ENCODE data around the gene KAZN. TPM values are rescaled to one million over a fixed set of nuclear protein-coding genes. Genes with fewer than 3 reads are reported as not detected.

Gene KAZN
- total and polyA plus RNA-seq, 2 donors (not counting 1 experiment from before 2014, with no cell fraction given), result 3.4 to 5.0 TPM

DNA sequence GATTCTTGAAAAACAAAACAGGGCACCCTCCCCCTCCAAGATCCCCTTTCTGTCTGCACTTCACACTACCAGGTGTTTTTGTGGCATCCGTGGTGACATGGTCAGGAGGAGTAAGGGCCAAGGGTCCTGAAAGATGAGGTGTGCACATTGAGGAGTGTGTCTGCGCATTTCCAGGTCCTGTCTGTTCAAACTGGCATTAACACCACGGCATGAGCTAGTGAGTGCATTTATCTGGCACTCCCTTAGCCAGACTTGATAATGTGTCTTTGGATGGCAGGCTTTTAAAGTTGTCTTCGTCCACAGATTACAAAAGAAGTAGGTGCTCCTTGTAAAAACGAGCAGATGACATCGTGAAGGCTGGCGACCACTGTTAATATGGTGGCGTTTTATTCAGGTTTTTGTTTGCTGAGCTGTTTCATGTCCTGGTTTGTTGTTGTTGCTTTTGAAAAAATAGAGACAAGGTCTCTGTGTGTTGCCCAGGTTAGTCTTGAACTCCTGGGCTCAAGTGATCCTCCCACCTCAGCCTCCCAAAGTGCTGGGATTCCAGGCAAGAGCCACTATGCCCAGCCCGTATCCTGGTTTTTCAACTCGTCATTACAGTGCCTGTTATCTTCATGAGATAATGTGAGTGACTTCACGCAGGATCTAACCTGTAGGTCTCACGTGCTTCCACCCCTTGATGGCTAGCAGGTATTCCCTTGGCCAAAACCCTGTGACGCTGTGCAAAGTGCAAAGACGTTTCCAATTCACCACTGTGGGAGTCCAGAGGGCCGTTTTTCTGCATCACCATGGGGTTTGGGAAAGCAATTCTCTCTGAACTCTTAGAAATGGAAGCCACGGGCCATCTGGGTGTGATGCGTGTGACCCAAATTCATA lies 559.3 kb downstream of the KAZN start:
- TF ChIP-seq EZH2 (IDR thresholded peaks at IDR 0.05; ENCODE audit: low read length, missing control alignments), result no peak
- TF ChIP-seq, protein P1, sequence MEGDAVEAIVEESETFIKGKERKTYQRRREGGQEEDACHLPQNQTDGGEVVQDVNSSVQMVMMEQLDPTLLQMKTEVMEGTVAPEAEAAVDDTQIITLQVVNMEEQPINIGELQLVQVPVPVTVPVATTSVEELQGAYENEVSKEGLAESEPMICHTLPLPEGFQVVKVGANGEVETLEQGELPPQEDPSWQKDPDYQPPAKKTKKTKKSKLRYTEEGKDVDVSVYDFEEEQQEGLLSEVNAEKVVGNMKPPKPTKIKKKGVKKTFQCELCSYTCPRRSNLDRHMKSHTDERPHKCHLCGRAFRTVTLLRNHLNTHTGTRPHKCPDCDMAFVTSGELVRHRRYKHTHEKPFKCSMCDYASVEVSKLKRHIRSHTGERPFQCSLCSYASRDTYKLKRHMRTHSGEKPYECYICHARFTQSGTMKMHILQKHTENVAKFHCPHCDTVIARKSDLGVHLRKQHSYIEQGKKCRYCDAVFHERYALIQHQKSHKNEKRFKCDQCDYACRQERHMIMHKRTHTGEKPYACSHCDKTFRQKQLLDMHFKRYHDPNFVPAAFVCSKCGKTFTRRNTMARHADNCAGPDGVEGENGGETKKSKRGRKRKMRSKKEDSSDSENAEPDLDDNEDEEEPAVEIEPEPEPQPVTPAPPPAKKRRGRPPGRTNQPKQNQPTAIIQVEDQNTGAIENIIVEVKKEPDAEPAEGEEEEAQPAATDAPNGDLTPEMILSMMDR (conservative IDR thresholded peaks at IDR 0.05 in 1 of 2, IDR thresholded peaks at IDR 0.05 in 1 of 2; ENCODE audit: low read depth in 1 of 2, low read length in 2 of 2), result no peak
- H3K36me3 ChIP-seq (ENCODE audit: control insufficient read depth, insufficient read depth, low read length), result no peaks in the 10 kb centered on the region
- H3K27me3 ChIP-seq (ENCODE audit: control insufficient read depth, insufficient read depth, low read length), result no peaks in the 10 kb centered on the region
- no peaks in the 10 kb centered on the region for H4K20me1 ChIP-seq (ENCODE audit: control insufficient read depth, extremely low read depth, insufficient read depth, low read length)
- H3K79me2 ChIP-seq (ENCODE audit: control insufficient read depth, insufficient read depth, low read length), result peaks cover 45% of the 10 kb centered on the region
- H3K9me3 ChIP-seq (ENCODE audit: control insufficient read depth, insufficient read depth, low read depth, low read length), result no peaks in the 10 kb centered on the region
- peak overlapping the region; percentile 70 for H3K4me2 ChIP-seq (ENCODE audit: extremely low read depth, insufficient read depth, low read length)
- no peak for DNase-seq (ENCODE audit: low read depth in 2 of 2)
- no peak overlapping the region for H2AFZ ChIP-seq (ENCODE audit: low read length)
- H3K4me3 ChIP-seq (replicated peaks in 1 of 4; ENCODE audit: control extremely low read depth in 1 of 4, insufficient read depth in 1 of 4, low read depth in 3 of 4, low read length in 4 of 4), result no peak overlapping the region
- H3K27ac ChIP-seq (ENCODE audit: insufficient read depth, low read length), result peak overlapping the region; percentile 78
- no peak overlapping the region for H3K9ac ChIP-seq (ENCODE audit: insufficient read depth, low read length)
- peaks cover 28% of the 10 kb centered on the region for H3K4me1 ChIP-seq (ENCODE audit: control insufficient read depth, extremely low read depth, insufficient read depth, low read length)

DNA sequence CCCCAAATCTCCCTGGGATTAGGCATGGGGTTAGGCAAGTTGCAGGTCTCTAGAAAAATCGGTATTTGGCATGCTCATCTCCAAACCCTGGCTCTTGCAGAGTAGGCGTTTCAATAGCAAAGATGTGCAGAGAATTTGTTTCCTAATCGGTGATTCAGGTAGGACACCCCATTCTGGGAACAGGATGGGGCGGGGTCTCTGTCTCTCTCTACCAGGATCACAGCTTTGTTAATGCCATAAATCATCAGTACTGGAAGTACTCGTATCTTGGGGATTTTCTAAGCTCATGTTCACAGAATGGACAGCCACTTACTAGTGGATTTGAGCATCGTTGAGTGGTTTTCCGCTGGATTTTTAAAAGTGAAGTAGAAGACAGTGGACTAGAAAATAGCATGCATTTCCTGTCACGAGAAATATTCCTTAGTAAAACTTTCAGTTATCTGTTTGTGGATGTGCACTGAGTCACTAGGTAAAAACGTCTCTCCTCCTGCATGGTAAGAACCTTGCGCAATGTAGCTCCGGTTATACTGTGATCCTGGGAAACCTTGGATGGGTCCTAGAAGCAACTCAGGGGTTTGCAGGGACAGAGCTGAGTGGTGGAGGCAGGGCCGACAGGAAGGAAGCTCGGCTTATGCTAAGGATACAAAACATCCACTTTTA lies 560.2 kb downstream of the KAZN start:
- Histone ChIP-seq H3K4me3 (replicated peaks in 1 of 4; ENCODE audit: control extremely low read depth in 1 of 4, insufficient read depth in 1 of 4, low read depth in 3 of 4, low read length in 4 of 4) (peak overlapping the region in 2 of 4 experiments; percentile 1 to 23), H2AFZ (ENCODE audit: low read length) (no peak overlapping the region), H3K27me3 (ENCODE audit: control insufficient read depth, insufficient read depth, low read length) (no peaks in the 10 kb centered on the region), H3K79me2 (ENCODE audit: control insufficient read depth, insufficient read depth, low read length) (peaks cover 45% of the 10 kb centered on the region), H3K9me3 (ENCODE audit: control insufficient read depth, insufficient read depth, low read depth, low read length) (no peaks in the 10 kb centered on the region), H3K9ac (ENCODE audit: insufficient read depth, low read length) (no peak overlapping the region), H3K4me2 (ENCODE audit: extremely low read depth, insufficient read depth, low read length) (peak overlapping the region; percentile 70), H3K27ac (ENCODE audit: insufficient read depth, low read length) (peak overlapping the region; percentile 78), H3K36me3 (ENCODE audit: control insufficient read depth, insufficient read depth, low read length) (no peaks in the 10 kb centered on the region), H4K20me1 (ENCODE audit: control insufficient read depth, extremely low read depth, insufficient read depth, low read length) (no peaks in the 10 kb centered on the region), H3K4me1 (ENCODE audit: control insufficient read depth, extremely low read depth, insufficient read depth, low read length) (peaks cover 28% of the 10 kb centered on the region)
- peak; percentile 73 to 87 for DNase-seq (ENCODE audit: low read depth in 2 of 2)
- TF ChIP-seq, protein P1 (conservative IDR thresholded peaks at IDR 0.05 in 1 of 2, IDR thresholded peaks at IDR 0.05 in 1 of 2; ENCODE audit: low read depth in 1 of 2, low read length in 2 of 2), result no peak
- TF ChIP-seq EZH2 (IDR thresholded peaks at IDR 0.05; ENCODE audit: low read length, missing control alignments), result no peak

DNA sequence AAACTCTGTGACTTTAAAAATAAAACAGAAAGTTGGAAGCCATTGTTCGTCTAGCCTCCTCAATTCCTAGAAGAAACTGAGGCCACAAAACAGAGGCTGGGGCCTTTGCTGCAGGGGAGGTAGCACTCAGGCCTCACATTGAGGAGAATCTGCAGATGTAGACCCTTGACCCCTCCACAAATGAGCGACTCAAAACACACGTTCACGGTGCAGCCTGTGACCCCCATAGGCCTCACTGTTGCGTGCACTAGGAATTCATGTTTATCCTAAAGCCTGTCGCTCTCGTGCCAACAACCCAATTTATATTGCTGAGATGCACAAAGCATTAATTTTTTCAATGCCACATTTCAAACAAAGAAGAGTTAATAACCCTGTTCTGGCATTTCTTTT lies 560.7 kb downstream of the KAZN start:
- Histone ChIP-seq H3K4me1 (ENCODE audit: control insufficient read depth, extremely low read depth, insufficient read depth, low read length) (peaks cover 28% of the 10 kb centered on the region), H4K20me1 (ENCODE audit: control insufficient read depth, extremely low read depth, insufficient read depth, low read length) (no peaks in the 10 kb centered on the region), H3K4me2 (ENCODE audit: extremely low read depth, insufficient read depth, low read length) (peak overlapping the region; percentile 58), H3K9ac (ENCODE audit: insufficient read depth, low read length) (no peak overlapping the region), H3K27me3 (ENCODE audit: control insufficient read depth, insufficient read depth, low read length) (no peaks in the 10 kb centered on the region), H3K36me3 (ENCODE audit: control insufficient read depth, insufficient read depth, low read length) (no peaks in the 10 kb centered on the region), H3K4me3 (replicated peaks in 1 of 4; ENCODE audit: control extremely low read depth in 1 of 4, insufficient read depth in 1 of 4, low read depth in 3 of 4, low read length in 4 of 4) (peak overlapping the region in 3 of 4 experiments; percentile 1 to 23 (median 19)), H3K9me3 (ENCODE audit: control insufficient read depth, insufficient read depth, low read depth, low read length) (no peaks in the 10 kb centered on the region), H3K27ac (ENCODE audit: insufficient read depth, low read length) (peak overlapping the region; percentile 78), H2AFZ (ENCODE audit: low read length) (no peak overlapping the region), H3K79me2 (ENCODE audit: control insufficient read depth, insufficient read depth, low read length) (peaks cover 47% of the 10 kb centered on the region)
- TF ChIP-seq EZH2 (IDR thresholded peaks at IDR 0.05; ENCODE audit: low read length, missing control alignments), result no peak
- TF ChIP-seq, protein P1 (conservative IDR thresholded peaks at IDR 0.05 in 1 of 2, IDR thresholded peaks at IDR 0.05 in 1 of 2; ENCODE audit: low read depth in 1 of 2, low read length in 2 of 2), result no peak
- DNase-seq (ENCODE audit: low read depth in 2 of 2), result peak in 1 of 2 donors; percentile 21

Data from fibroblast of lung (primary cell).